ENCODE data around the gene AGPAT4. TPM values are rescaled to one million over a fixed set of nuclear protein-coding genes. Genes with fewer than 3 reads are reported as not detected.

Gene AGPAT4
- total RNA-seq, 1 experiment from 2014 or later = 22.0 TPM

- Mint-ChIP-seq H3K36me3 (ENCODE audit: insufficient read depth in 1 of 3, low read depth in 3 of 3) (peaks cover 27 to 62% (median 40%) of the 10 kb centered on the region in 3 experiments), H3K4me3 (no peak overlapping the region), H3K27me3 (ENCODE audit: low read depth) (no peaks in the 10 kb centered on the region; the same call in 1 of the 2 replicates), H3K27ac (no peak overlapping the region), H3K4me1 (no peaks in the 10 kb centered on the region), H3K9me3 (no peaks in the 10 kb centered on the region)
- no peak overlapping the region for H4K5ac ChIP-seq (ENCODE audit: insufficient read length, low read depth, low read length)
- H3K27me3 ChIP-seq (ENCODE audit: insufficient read depth, low read length) = no peaks in the 10 kb centered on the region
- H3K9ac ChIP-seq (ENCODE audit: extremely low read depth, insufficient read length, low read length) = no peak overlapping the region
- no peaks in the 10 kb centered on the region for H3K79me2 ChIP-seq (ENCODE audit: insufficient read depth, low read length)
- H3K14ac ChIP-seq (ENCODE audit: insufficient read depth, low read length) = no peak overlapping the region
- no peak overlapping the region for H2BK120ac ChIP-seq (ENCODE audit: low read depth, low read length, poor library complexity, severe bottlenecking)
- no peak overlapping the region for H2BK12ac ChIP-seq (ENCODE audit: insufficient read length, low read depth, low read length)
- no peak for DNase-seq
- H2BK20ac ChIP-seq (ENCODE audit: low read depth, low read length, poor library complexity, severe bottlenecking) = no peak overlapping the region
- H3K9me3 ChIP-seq (ENCODE audit: control insufficient read depth, low read depth, low read length) = no peaks in the 10 kb centered on the region
- no peak overlapping the region for H4K8ac ChIP-seq (replicated peaks; ENCODE audit: insufficient read length, low read depth, low read length)
- no peaks in the 10 kb centered on the region for H3K4me1 ChIP-seq (ENCODE audit: insufficient read depth, low read length)
- H3K4ac ChIP-seq (ENCODE audit: low read depth, low read length) = no peak overlapping the region
- H4K91ac ChIP-seq (ENCODE audit: insufficient read length, low read depth, low read length) = no peak overlapping the region
- no peaks in the 10 kb centered on the region for H3K23me2 ChIP-seq (ENCODE audit: insufficient read length, low read depth, low read length, poor library complexity, severe bottlenecking)
- no peak overlapping the region for H2AK5ac ChIP-seq (ENCODE audit: insufficient read length, low read length)
- no peak overlapping the region for H2BK15ac ChIP-seq (ENCODE audit: low read depth, low read length)
- H2AFZ ChIP-seq (ENCODE audit: low read length) = no peak overlapping the region
- TF ChIP-seq CTCF (conservative IDR thresholded peaks at IDR 0.05) = no peak
- no peak overlapping the region for H3K4me2 ChIP-seq (ENCODE audit: insufficient read depth, insufficient read length, low read length)
- H3K18ac ChIP-seq (ENCODE audit: insufficient read length, low read depth, low read length) = no peak overlapping the region
- H4K20me1 ChIP-seq (ENCODE audit: control insufficient read depth, insufficient read depth, insufficient read length) = no peaks in the 10 kb centered on the region
- H3K23ac ChIP-seq (ENCODE audit: insufficient read length, low read depth, low read length) = no peak overlapping the region
- no peak overlapping the region for H3K27ac ChIP-seq (ENCODE audit: insufficient read length, low read depth, low read length)
- WGBS (ENCODE audit: extremely low coverage, insufficient read length, low lambda C conversion rate) = no CpG with 5 or more reads among the region's 8 CpGs
- no peak overlapping the region for H3K56ac ChIP-seq (ENCODE audit: insufficient read length, low read depth, low read length)
- no peak overlapping the region for H3T11ph ChIP-seq (ENCODE audit: low read length)
- no peak overlapping the region for H2BK5ac ChIP-seq (ENCODE audit: insufficient read length, low read length)
- no peaks in the 10 kb centered on the region for H3K79me1 ChIP-seq (ENCODE audit: insufficient read depth, low read depth, low read length, poor library complexity, severe bottlenecking)
Observed at GRCh38 chr6:161150566-161150965, 123.3 kb downstream of the AGPAT4 start.
